8988T (cell line): ENCODE measurements around the gene ATF5.
A peak's percentile ranks its signal among the peaks of the same experiment; 100 is the strongest.

Source experiments
- DNase-seq: peaks from one replicate; pipeline ENCODE4 v3.0.0; 2011

Gene ATF5, protein sequence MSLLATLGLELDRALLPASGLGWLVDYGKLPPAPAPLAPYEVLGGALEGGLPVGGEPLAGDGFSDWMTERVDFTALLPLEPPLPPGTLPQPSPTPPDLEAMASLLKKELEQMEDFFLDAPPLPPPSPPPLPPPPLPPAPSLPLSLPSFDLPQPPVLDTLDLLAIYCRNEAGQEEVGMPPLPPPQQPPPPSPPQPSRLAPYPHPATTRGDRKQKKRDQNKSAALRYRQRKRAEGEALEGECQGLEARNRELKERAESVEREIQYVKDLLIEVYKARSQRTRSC

DNA sequence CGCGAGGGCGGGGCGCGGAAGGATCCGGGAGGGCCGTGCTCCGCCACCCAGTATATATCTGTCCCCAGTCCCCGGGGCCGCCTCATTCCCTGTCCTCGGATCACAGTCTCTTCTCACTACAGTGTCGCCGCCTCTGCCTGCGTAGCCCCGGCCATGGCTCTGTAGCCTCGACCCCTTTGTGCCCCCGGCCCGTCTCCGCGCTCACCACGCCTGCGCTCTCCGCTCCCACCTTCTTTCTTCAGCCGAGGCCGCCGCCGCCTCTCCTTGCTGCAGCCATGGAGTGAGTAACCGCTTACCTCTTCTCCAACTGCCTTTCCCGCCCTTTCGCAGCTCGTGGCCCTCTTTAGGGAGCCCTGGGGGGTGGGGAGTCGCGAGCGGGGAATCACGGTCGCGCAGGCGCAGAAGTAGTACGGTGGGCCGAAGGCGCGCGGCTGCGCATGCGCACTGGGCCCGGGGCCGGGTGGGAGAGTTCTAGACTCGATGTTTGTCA is at the start of gene ATF5, which contains the start of gene NUP62:
TSS of gene ATF5 (plus strand) at position 85 of the 490 bp plus-strand sequence. CDS start 1,646 bp downstream, outside the sequence.
TSS of gene NUP62 (minus strand) at position 384 of the 490 bp plus-strand sequence. CDS start 19,697 bp downstream, outside the sequence.
- DNase-seq: peak; percentile 84

DNA sequence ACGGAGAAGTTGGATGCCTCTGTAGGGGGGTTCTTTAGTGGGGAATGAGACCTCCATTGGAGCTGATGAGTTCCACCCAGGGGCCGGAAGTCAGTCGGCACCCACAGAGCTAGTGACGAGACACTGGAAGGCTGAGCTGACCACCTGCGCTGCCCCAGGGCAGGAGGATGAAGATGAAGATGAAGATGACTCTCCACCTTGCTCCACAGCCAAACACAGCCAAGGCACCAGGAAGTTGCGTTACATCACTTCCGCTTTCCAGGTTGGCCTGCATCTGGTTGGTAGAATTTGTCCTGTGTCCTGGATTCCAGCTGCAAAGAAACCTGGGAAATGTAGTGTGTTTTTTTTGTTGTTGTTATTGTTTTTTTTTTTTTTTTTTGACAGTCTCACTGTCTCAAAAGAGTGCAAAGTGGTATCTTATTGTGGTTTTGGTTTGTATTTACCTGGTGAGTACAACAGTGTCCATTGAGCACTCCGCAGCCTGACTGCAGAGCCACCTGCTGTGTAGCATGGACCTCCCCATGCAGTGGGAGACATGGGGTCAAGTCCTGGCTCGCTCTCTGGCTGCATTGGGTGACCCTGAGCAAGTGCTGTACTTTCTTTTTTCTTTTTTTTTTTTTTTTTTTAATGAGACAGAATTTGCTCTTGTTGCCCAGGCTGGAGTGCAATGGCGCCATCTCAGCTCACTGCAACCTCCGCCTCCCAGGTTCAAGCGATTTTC is 49.6 kb upstream of the ATF5 start:
- no peak for DNase-seq

DNA sequence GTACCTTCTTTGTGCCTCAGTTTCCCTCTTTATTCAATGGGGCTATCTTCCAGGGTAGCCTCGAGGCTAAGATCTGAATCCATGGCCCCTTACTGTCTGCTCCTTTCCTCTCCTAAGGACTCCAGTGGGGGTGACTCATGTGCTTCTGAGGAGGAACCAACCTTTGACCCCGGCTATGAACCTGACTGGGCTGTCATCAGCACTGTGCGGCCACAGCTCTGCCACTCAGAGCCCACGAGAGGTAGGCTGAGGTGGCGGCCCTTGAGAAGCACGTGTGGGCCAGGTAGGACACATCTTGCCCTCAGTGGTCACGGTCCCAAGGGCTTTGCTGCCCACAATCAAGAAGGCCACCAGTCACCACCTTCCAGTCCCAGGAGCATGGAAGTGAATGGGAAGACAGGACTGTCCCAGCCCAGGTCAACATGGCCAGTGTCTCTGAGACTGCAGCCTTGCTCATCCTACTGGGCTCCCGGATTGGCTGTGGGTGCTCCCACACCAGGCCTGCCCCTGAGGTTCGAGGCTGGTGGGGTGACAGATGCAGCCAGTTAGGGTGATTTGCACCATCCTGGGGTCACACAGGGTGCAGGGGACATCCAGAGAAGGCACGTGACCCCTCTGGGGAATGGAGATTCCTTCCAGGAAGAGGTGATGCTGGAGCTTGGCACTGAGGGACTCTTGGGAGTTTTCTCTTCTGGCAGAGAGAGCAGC is 48.7 kb upstream of the ATF5 start:
- no peak for DNase-seq

DNA sequence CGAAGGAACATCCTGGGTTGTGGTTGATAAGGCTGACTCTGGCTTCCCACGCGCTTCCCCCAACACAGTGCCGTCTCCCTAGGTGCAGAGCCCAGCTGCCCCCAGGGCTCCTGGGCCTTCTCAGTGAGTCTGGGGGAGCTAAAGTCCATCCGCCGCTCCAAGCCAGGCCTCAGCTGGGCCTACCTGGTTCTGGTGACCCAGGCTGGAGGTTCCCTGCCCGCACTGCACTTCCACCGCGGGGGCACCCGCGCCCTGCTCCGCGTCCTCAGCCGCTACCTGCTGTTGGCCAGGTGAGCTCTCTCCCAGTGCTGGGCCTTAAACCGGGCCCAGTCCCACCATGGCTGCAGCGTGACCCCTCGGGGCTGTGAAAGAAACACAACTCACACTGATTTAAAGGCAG is 47.8 kb upstream of the ATF5 start:
- DNase-seq: no peak

DNA sequence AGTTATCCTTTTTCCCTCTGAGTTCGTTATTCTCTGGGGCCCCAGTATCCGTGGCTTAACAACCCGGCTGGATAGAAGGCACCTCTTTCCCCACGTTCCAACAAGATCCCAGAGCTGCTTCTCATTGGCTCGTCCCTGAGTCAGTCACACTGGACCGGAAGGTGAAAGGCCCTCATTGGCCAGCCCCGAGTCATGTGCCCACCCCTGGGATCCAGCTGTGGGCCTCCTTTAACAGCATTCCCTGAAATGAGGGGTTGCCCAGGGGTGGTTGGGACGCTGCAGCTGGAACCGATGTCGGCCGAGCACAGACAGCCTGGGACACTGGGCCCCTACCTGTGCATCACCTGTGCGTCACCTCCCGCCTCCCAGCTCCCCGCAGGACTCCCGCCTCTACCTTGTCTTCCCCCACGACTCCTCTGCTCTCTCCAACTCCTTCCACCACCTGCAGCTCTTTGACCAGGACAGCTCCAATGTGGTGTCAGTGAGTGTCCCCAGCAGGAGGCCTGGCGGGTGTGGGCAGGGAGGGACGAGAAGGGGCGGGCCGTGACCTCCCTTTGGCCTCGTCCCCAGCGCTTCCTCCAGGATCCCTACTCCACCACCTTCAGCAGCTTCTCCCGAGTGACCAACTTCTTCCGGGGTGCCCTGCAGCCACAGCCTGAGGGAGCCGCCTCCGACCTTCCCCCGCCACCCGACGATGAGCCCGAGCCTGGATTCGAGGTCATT is 47.2 kb upstream of the ATF5 start:
- no peak for DNase-seq

DNA sequence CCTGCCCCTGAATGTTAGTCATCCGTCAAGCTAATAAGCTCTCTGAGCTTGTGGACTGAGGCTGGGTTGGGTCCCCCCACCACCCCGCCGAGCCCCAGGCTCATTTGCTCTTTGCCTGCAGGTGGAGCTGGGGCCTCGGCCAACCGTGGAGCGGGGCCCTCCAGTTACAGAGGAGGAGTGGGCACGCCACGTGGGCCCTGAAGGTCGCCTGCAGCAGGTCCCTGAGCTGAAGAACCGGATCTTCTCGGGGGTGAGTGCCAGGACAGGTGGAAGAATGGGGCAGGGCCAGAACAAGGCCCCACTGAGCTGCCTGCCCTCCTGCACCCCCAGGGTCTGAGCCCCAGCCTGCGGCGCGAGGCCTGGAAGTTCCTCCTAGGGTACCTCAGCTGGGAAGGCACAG is 46.4 kb upstream of the ATF5 start:
- DNase-seq: no peak

DNA sequence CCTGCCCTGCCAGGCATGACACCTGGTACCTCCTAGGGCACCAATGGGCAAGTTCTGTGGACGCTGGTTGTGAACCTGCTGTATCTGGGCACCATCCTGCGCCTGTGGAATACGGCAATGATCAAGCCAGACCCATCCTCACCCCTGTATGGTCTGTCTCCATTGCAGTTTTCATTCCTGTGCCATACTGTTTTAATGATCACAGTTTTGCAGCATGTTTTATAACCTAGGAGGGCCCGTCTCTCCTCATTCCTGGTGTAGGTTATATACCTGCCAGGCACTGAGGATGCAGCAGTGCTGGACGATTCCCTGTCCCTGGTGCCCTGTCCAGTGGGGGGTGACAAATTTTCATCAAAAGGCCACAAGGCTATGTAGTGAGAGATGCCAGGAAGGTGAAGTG is 45.9 kb upstream of the ATF5 start:
- no peak for DNase-seq

DNA sequence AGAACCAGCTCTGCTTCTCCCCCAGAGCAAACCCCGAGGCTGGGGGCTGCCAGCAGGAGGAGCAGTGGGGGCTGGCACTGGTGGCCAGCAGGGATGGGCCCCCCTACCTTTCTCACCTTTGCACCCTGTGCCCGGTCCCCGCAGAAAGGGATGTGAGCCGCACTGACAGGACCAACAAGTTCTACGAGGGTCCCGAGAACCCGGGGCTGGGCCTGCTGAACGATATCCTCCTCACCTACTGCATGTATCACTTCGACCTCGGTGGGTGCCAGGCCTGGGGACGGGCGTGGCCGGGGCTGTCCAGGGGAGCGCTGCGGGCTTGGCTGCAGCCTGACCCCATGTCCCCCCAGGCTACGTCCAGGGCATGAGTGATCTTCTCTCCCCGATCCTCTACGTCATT is 44.9 kb upstream of the ATF5 start:
- DNase-seq: no peak

DNA sequence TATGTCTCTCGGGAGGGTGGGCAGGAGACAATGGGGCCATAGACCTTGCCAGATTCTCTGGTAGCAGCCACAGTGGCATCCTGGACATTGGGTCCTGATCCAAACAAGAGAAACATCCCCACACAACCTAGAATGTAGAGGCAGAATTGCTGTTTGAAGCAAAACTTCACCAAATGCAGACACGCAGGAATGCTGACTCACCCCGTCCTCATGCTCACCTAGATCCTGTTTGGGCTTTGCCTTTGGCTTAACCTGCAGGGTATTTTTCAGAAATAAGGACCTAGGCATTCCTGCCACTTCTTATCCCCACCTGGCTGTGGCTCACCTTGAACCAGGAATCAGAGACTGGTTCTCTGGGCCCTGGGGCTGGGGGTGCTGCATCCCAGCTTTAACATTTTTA is 44.2 kb upstream of the ATF5 start:
- no peak for DNase-seq

DNA sequence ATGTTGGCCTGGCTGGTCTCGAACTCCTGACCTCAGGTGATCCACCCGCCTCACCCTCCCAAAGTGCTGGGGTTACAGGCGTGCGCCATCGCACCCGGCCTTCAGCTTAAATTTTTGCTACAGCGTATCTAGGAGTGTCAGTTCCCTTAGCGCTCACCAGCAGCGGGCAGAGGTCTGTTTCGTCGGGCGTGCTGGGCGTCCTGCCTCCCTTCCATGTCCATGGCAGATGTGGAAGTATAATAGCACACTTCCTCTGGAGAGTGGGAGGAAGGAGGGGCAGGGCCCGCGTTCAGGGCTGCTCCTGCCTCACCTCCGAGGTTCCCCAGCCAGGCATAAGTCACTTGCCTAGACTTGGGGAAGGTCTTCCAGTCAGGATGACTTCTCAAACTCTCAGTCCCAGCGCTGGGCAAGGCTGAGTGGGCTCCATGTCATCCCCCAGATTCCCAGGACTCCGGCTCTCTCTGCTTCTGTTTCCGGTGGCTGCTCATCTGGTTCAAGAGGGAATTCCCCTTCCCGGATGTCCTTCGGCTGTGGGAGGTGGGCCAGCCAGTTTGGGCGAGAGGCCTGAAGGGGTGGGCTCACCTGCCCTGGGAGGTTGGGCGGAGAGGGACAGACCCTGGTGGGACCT is 41.9 kb upstream of the ATF5 start:
- DNase-seq: no peak

DNA sequence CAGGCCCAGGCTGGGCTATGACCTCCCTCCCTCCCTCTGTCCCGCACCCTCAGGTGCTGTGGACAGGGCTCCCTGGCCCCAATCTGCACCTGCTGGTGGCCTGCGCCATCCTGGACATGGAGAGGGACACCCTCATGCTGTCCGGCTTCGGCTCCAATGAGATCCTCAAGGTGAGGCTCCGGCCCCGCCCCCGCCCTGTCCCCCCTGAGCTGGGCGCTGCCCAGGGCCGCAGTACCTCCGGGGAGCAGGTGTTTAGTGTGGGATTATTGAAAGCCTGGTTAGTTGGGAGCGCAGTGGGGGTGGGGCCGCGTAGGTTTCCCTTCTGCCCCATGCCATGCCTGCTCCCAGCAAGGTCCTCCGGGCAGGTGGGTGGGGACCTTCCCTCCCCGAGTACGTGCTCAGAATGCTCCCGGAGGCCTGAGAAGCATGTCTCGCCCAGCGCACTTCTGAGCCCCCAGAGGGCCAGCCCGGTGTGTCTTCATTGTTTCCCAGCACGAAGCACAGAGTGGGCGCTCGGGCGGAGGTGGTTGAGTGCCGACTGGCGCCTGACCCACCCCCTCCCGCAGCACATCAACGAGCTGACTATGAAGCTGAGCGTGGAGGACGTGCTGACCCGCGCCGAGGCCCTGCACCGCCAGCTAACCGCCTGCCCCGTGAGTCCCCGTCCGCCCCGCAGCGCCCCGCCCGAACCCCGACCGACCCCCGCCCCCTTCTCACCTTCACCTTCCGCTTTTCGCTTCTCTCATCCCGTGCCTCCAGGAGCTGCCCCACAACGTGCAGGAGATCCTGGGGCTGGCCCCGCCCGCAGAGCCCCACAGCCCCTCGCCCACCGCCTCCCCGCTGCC is 41.1 kb upstream of the ATF5 start:
- DNase-seq: no peak

DNA sequence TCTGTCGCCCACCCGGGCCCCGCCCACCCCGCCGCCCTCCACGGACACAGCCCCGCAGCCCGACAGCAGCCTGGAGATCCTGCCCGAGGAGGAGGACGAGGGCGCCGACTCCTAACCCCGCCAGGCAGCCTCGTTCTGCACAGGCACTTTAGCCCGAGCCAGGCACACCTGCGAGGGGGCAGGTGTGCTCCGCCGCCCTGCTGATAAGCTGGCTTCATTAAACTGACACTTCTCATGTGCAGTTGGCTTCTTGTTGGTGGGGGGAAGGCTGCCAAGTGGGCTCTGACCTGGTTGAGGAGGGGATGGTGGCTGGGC is 40.5 kb upstream of the ATF5 start:
- DNase-seq: no peak

DNA sequence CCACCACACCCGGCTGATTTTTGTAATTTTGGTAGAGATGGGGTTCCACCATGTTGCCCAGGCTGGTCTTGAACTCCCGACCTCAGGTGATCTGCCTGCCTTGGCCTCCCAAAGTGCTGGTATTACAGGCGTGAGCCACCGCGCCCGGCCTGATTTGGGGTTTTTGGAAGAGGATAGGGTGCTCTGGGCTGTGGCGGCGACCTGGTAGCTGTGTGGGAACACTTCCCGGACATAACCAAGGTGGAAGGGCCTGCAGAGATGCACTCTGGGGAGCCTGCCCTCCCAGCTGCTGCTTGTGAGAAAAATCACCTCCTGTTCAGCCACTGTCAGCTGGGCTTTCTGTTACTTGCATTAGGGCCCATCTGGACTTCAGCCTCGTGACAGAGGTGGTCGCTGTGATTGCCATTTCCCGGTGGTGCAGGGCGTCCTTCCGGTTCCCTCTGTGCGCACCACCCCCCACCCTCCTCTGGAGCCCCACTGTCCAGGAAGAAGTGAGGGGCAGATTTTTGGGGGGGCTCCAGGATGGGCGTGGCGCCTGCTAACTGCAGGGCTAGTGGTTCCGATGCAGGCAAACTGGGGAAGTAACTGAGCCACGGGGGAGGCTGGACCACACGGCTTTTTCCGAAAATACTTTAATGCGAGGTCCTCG is 39.8 kb upstream of the ATF5 start:
- no peak for DNase-seq

DNA sequence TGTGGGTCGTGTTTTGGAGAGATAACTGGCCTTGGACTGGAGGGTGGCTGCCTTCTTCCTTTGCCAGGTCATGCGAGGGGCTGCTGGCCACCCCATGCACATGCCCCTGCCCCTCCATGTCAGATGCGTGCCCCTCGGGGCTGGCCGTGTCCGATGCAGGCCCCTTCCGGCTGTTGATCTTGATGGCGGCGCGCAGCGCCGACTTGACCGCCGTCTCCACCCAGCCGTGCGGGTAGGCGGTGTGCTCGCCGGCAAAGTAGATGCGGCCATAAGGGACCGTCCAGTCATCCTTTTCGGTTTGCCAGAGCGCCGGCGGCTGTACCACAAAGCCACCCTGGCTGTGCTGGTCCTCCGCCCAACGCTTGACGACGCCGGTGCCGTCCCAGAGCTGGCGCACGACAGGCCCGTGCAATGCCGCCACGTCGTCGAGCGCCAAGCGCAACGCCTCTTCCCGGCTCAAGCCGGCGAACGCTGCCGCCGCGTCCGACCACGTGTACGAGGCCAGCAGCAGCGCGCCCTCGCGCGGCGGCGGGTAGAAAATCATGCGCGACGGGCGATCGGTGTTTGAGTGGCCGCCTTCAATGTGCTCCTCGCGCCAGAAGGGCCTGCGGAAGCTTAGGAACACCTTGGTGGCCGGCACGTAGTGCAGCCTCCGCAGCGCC is 39.2 kb upstream of the ATF5 start:
- DNase-seq: no peak

DNA sequence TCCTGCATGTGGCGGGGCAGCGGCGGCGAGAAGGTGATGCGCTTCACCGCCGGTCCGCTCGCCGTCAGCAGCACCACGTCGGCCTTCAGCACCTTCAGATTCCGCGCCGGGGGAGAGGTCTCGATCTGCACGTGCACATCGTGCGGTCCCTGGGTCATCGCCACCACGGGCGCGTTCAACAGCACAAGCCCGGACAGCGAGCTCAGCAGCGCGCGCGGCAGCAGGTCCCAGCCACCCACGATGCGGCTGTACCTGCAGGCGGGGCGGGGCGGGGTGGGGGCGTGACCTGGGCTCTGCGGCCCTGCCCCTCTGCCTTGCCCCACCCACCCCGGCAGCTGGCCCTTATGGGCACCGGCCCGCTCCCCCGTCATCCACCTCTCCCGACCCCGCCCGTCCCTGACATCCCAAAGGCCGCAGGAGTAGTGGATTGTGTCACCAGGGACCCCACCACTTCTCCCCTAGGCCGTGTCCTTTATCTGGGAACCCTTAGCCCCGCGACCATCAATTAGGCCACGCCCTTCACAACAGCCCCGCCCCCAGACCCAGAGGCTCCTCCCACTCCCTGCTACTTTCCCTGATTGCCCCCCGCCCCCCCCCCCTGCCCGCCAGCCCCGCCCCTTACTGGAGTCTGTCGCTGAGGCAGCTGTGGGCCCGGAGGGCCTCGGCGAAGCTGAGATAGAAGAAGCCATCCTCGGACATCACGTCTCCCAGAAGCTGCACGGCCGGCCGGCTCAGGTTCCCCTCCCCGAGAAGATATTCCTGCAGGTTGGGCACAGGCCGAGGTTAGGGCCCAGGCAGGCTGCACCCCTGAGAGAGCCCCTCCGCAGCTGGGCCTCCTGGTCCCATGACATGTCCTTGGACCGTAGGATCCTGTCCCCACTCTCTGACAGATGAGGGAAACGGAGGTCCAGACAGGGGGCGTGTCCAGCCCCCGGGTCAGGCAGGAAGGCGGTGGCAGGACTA is 38.4 kb upstream of the ATF5 start:
- no peak for DNase-seq

DNA sequence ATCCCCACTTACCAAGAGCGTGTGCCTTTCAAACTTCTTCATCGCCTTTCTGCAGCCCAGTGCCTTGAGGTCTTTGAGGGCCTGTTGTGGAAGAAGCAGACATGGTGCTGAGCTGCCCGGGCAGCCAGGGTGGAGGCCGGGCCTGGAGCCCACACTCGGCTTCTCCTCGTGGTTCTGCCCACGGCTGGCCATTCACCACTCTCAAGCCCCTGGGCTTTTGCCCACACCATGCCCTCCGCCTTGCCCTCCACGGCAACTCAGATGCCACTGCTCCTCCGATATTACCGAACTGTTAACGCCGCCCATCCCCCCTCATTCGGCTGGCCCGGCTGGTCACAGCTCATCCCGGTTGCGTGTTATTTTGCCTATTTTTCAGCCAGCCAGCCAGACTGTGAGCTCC is 37.6 kb upstream of the ATF5 start:
- DNase-seq: no peak

DNA sequence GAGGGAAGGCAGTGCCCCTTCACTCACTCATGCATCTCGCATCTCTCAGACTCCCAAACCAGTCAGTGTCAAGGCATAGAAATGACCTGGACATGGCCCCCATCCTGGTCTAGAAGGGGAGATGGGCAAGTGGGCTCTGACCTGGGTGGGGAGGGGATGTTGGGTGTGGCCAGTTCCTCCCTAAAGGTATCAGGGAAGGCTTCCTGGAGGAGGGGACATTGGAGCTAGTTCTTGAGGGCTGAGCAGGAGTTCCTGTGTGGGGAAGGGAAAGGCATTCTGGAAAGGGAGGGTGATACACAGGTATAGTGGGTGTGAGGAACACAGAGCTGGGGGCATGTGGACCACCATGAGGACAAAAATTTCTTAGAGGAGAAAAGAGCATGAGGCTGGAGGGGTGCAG is 36.3 kb upstream of the ATF5 start:
- no peak for DNase-seq

DNA sequence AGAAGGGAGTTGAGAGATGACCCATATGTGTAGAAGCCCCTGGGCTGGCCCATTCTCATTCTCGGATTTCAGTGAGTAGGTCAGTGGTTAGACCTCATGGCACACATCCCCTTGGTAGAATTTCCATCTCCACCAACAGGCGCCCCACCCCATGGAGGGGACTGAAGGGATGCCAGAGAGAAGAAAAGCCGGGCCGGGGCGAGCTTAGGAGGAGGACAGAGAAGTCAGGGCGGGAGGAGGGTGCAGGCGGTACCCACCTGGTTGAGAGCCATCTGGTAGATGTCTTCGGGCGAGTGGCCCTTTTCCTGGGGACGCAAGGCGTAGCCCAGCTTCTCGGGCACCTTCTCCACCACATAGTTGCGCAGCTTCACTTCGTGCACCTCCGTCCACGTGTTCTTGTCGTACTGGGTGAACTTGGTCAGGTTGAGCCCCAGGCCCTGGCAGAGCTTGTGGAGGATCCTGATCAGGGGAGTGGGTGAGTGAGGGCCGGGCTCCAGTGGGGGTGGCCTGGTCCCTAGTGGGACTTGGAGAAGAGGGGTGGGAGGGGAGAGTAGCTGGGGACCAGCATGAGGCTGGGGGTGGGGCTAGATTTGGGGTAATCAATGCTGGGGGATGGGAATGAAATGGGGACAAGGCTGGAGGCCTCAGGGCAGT is 34.9 kb upstream of the ATF5 start:
- no peak for DNase-seq
